GM23338 (cell line): ENCODE data around the gene F7.

ENCODE experiments used
- CREB1 ChIP-seq: fragments of 250-450 bp; sonication (Bioruptor Pico); IDR thresholded peaks from 2 replicates; pipeline ENCODE4 v1.5.0; 2020; ENCODE audit warnings: low read depth, mild to moderate bottlenecking, moderate library complexity
- POLR2AphosphoS5 ChIP-seq: IDR thresholded peaks from 2 replicates; pipeline ENCODE4 v1.6.1; 2016; ENCODE audit warnings: antibody characterized with exemption, low read depth
- TF ChIP-seq, protein P1 (sequence below), 2 experiments: fragments of 200-600 bp in 1 of 2; sonication (generic) in 1 of 2; conservative IDR thresholded peaks; 2 replicates each; pipeline versions ENCODE4 v1.5.1 to v1.6.1; 2016 to 2017; ENCODE audit warnings: antibody characterized with exemption in 2 of 2, low read depth in 2 of 2, mild to moderate bottlenecking in 2 of 2, moderate library complexity in 1 of 2

DNA sequence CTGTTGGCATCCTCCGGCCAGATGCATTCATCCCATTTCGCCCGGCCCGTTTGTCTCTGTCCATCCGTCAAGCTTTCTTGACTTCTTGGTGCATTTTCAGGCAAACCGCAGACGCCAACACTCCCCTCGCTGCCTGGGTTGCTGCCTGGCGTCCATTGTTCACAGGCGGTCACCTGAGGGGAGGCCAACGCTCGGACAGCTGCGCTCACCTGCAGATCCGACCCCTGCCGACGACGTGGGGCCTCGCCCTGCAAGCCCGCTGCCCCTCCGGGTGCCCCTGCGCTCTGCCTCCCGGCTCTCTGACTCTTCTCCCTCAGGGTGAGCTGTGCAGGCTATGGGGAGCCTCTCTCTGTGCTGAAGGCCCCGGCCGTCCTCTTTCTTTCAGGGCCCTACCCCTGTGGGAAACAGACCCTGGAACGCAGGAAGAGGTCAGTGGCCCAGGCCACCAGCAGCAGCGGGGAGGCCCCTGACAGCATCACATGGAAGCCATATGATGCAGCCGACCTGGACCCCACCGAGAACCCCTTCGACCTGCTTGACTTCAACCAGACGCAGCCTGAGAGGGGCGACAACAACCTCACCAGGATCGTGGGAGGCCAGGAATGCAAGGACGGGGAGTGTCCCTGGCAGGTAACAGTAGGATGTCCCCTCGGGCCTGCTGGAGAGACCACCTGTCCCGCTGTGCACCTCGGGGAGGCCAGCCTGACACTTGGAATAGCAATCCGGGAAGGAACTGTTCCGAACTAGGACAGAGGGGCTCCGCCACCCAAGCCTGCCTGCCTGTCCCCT, 38.1 kb downstream of the F7 start:
- TF ChIP-seq POLR2AphosphoS5 (no peak), CREB1 (CRISPR knock-in tag) (no peak)
- TF ChIP-seq, protein P1, sequence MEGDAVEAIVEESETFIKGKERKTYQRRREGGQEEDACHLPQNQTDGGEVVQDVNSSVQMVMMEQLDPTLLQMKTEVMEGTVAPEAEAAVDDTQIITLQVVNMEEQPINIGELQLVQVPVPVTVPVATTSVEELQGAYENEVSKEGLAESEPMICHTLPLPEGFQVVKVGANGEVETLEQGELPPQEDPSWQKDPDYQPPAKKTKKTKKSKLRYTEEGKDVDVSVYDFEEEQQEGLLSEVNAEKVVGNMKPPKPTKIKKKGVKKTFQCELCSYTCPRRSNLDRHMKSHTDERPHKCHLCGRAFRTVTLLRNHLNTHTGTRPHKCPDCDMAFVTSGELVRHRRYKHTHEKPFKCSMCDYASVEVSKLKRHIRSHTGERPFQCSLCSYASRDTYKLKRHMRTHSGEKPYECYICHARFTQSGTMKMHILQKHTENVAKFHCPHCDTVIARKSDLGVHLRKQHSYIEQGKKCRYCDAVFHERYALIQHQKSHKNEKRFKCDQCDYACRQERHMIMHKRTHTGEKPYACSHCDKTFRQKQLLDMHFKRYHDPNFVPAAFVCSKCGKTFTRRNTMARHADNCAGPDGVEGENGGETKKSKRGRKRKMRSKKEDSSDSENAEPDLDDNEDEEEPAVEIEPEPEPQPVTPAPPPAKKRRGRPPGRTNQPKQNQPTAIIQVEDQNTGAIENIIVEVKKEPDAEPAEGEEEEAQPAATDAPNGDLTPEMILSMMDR (conservative IDR thresholded peaks at IDR 0.05; ENCODE audit: low read depth in 2 of 2): no peak
